ENCODE measurements around the gene SENP2. TPM values are rescaled to one million over a fixed set of nuclear protein-coding genes. Genes with fewer than 3 reads are reported as not detected.

SENP2 gene
- total and polyA plus RNA-seq, 9 of the 15 experiments (the other 6 are each of a cell fraction or from before 2014, with no cell fraction given), result 11.8 to 67.1 (median 41.1) TPM

DNA sequence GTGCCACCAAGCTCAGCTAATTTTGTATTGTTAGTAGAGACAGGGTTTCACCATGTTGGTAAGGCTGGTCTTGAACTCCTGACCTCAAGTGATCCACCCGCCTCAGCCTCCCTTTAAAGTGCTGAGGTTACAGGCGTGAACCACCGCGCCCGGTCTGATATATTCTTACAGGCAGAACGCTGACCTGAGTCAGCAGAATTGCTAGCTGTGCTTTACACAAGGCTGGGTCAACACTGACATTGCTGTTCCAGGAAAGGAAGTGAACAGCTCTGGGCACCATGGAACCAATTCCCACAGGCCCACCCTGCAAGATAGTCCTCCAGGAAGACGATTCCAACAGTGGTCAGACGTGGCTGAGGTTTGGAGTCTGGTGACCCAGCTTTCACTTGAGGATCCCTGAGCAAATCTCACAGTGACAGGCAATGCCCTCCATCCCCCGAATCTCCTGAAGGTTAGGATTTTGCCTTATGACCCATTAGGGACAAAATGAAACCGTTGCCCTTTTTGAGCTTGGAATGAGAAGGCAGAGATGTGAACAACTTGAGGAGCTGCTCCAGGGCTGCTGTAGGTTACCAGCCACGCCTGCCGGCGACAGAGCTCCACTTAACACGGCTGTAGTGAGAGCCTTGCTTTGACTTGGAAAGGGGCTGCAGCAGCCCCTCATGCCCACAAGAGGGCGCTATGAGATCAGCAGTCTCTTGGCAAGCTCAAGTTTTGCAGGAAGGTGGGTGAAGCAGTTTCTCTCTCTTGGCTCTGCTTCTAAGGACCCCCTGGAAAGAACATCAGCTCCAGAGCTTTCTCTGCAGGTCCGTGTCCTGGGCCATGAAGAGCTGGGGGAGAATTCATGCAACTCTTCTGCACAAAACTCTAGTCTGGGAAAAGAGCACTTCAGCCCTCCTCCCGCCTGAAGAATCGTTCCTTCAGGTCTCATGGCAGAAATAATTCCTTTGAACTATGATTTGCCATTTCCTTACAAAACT, 74.1 kb downstream of the SENP2 start (continued):
- 0 out of 2 replicates have a peak, but pooled peaks have one; percentile 60 for TF ChIP-seq IRF1 (CRISPR knock-in tag; IDR thresholded peaks at IDR 0.05; ENCODE audit: borderline replicate concordance)
- TF ChIP-seq, protein P1, sequence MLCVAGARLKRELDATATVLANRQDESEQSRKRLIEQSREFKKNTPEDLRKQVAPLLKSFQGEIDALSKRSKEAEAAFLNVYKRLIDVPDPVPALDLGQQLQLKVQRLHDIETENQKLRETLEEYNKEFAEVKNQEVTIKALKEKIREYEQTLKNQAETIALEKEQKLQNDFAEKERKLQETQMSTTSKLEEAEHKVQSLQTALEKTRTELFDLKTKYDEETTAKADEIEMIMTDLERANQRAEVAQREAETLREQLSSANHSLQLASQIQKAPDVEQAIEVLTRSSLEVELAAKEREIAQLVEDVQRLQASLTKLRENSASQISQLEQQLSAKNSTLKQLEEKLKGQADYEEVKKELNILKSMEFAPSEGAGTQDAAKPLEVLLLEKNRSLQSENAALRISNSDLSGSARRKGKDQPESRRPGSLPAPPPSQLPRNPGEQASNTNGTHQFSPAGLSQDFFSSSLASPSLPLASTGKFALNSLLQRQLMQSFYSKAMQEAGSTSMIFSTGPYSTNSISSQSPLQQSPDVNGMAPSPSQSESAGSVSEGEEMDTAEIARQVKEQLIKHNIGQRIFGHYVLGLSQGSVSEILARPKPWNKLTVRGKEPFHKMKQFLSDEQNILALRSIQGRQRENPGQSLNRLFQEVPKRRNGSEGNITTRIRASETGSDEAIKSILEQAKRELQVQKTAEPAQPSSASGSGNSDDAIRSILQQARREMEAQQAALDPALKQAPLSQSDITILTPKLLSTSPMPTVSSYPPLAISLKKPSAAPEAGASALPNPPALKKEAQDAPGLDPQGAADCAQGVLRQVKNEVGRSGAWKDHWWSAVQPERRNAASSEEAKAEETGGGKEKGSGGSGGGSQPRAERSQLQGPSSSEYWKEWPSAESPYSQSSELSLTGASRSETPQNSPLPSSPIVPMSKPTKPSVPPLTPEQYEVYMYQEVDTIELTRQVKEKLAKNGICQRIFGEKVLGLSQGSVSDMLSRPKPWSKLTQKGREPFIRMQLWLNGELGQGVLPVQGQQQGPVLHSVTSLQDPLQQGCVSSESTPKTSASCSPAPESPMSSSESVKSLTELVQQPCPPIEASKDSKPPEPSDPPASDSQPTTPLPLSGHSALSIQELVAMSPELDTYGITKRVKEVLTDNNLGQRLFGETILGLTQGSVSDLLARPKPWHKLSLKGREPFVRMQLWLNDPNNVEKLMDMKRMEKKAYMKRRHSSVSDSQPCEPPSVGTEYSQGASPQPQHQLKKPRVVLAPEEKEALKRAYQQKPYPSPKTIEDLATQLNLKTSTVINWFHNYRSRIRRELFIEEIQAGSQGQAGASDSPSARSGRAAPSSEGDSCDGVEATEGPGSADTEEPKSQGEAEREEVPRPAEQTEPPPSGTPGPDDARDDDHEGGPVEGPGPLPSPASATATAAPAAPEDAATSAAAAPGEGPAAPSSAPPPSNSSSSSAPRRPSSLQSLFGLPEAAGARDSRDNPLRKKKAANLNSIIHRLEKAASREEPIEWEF (CRISPR knock-in tag; IDR thresholded peaks at IDR 0.05), result no peak
- TF ChIP-seq MAFG (tag; conservative IDR thresholded peaks at IDR 0.05), result peak; percentile 94
- TF ChIP-seq ETV5 (CRISPR knock-in tag; IDR thresholded peaks at IDR 0.05; ENCODE audit: low read depth), result no peak
- peak; percentile 98 for TF ChIP-seq C11orf30 (IDR thresholded peaks at IDR 0.05; ENCODE audit: low read depth)
- TF ChIP-seq CBFA2T2 (conservative IDR thresholded peaks at IDR 0.05), result no peak
- no peak for TF ChIP-seq LEF1 (IDR thresholded peaks at IDR 0.05)
- TF ChIP-seq YBX1 (IDR thresholded peaks at IDR 0.05), result no peak
- no peak for TF ChIP-seq PTBP1 (IDR thresholded peaks at IDR 0.05; ENCODE audit: low read depth, low read length)
- TF ChIP-seq MAFF (IDR thresholded peaks at IDR 0.05; ENCODE audit: low read length), result peak; percentile 93
- no peak for TF ChIP-seq SMAD2 (IDR thresholded peaks at IDR 0.05; ENCODE audit: low read depth, low read length)
- no peak for TF ChIP-seq VEZF1 (CRISPR knock-in tag; IDR thresholded peaks at IDR 0.05)
- 0 out of 2 replicates have a peak, but pooled peaks have one; percentile 26 for TF ChIP-seq JUND (IDR thresholded peaks at IDR 0.05; ENCODE audit: borderline replicate concordance, low read depth, low read length)
- peak; percentile 28; the same call in 1 of the 3 replicates for TF ChIP-seq JUND (tag; IDR thresholded peaks at IDR 0.05; ENCODE audit: borderline replicate concordance, low read depth, low read length)
- no peak for TF ChIP-seq GTF2F1 (IDR thresholded peaks at IDR 0.05; ENCODE audit: low read depth, low read length)
- no peak for TF ChIP-seq NFXL1 (CRISPR knock-in tag; IDR thresholded peaks at IDR 0.05)
- TF ChIP-seq ZC3H4 (CRISPR knock-in tag; IDR thresholded peaks at IDR 0.05; ENCODE audit: borderline replicate concordance), result no peak
- TF ChIP-seq TCF7L2 (IDR thresholded peaks at IDR 0.05; ENCODE audit: low read depth, low read length), result no peak
